CD14-positive monocyte (primary cell): ENCODE results near the gene TMEM250. TPM values are rescaled to one million over a fixed set of nuclear protein-coding genes. Genes with fewer than 3 reads are reported as not detected.

Experiments used
- DNase-seq, 3 donors: peaks; one replicate each; pipeline ENCODE4 v3.0.0-alpha.2; 2011 to 2022
- H2AFZ ChIP-seq: 2 replicates; pipeline ENCODE4 v1.6.0; 2012; ENCODE audit warnings: mild to moderate bottlenecking, low read depth, low read length, inconsistent platforms; ENCODE audit not compliant: insufficient read depth, poor library complexity, severe bottlenecking
- H3K27ac ChIP-seq, 2 donors: 1 replicate in 1 of 2; 2 replicates in 1 of 2; pipeline ENCODE4 v1.5.1; 2012 to 2013; ENCODE audit warnings: low read length in 2 of 2, control low read depth in 1 of 2, inconsistent platforms in 1 of 2, low read depth in 1 of 2, mild to moderate bottlenecking in 1 of 2
- H3K27me3 ChIP-seq, 2 donors: one replicate each; pipeline versions ENCODE4 v1.6.0 to v1.6.1; 2011 to 2013; ENCODE audit warnings: low read length in 2 of 2; ENCODE audit not compliant: control insufficient read depth in 2 of 2, insufficient read depth in 2 of 2
- H3K36me3 ChIP-seq, 2 donors: replicated peaks in 1 of 2; 1 replicate in 1 of 2; 2 replicates in 1 of 2; pipeline versions ENCODE4 v1.5.1 to v1.6.1; 2012 to 2013; ENCODE audit warnings: low read length in 2 of 2, control low read depth in 1 of 2, inconsistent platforms in 1 of 2, mild to moderate bottlenecking in 1 of 2; ENCODE audit not compliant: insufficient read depth in 2 of 2, control insufficient read depth in 1 of 2
- H3K4me1 ChIP-seq, 2 donors: 1 replicate in 1 of 2; 2 replicates in 1 of 2; pipeline versions ENCODE4 v1.5.1 to v1.6.1; 2012 to 2013; ENCODE audit warnings: low read length in 2 of 2, control low read depth in 1 of 2, inconsistent platforms in 1 of 2, mild to moderate bottlenecking in 1 of 2, moderate library complexity in 1 of 2; ENCODE audit not compliant: insufficient read depth in 2 of 2, control insufficient read depth in 1 of 2
- H3K4me2 ChIP-seq: replicated peaks from 2 replicates; pipeline ENCODE3; 2012; ENCODE audit warnings: low read length, moderate library complexity, mild to moderate bottlenecking; ENCODE audit not compliant: poor library complexity, severe bottlenecking; ENCODE audit errors: extremely low read depth
- H3K4me3 ChIP-seq, 3 experiments: fragments of 200-600 bp in 1 of 3; sonication (generic) in 1 of 3; replicated peaks in 1 of 3; 1 replicate in 2 of 3; 2 replicates in 1 of 3; pipeline ENCODE4 v1.5.1; 2011 to 2013; ENCODE audit warnings: low read length in 3 of 3, mild to moderate bottlenecking in 3 of 3, control low read depth in 2 of 3, low read depth in 2 of 3, inconsistent platforms in 1 of 3, moderate library complexity in 1 of 3
- H3K79me2 ChIP-seq: 2 replicates; pipeline ENCODE4 v1.6.0; 2012; ENCODE audit warnings: mild to moderate bottlenecking, control low read depth, inconsistent platforms, low read length, moderate library complexity; ENCODE audit not compliant: insufficient read depth
- H3K9ac ChIP-seq: 2 replicates; pipeline ENCODE4 v1.6.0; 2017; ENCODE audit warnings: low read length, mild to moderate bottlenecking; ENCODE audit not compliant: insufficient read depth, poor library complexity, severe bottlenecking
- H3K9me3 ChIP-seq, 2 donors: replicated peaks in 1 of 2; 1 replicate in 1 of 2; 2 replicates in 1 of 2; pipeline versions ENCODE4 v1.5.1 to v1.6.1; 2012 to 2013; ENCODE audit warnings: low read length in 2 of 2, control low read depth in 1 of 2; ENCODE audit not compliant: control insufficient read depth in 1 of 2, insufficient read depth in 1 of 2
- H4K20me1 ChIP-seq: 2 replicates; pipeline ENCODE4 v1.6.0; 2012; ENCODE audit warnings: mild to moderate bottlenecking, low read length, control low read depth, moderate library complexity; ENCODE audit not compliant: insufficient read depth
- H3K27ac Mint-ChIP-seq, 7 donors: one replicate each; pipeline ENCODE4 v1.8.0; 2020; ENCODE audit warnings: mild to moderate bottlenecking in 7 of 7, mixed read lengths in 7 of 7, moderate library complexity in 6 of 7, inconsistent platforms in 2 of 7
- H3K27me3 Mint-ChIP-seq, 3 donors: one replicate each; pipeline ENCODE4 v1.8.0; 2021 to 2022; ENCODE audit warnings: low read depth in 3 of 3, mild to moderate bottlenecking in 3 of 3, mixed read lengths in 3 of 3, moderate library complexity in 3 of 3, inconsistent platforms in 1 of 3
- H3K36me3 Mint-ChIP-seq, 2 donors: one replicate each; pipeline ENCODE4 v1.8.0; 2020; ENCODE audit warnings: mixed read lengths in 2 of 2, inconsistent platforms in 1 of 2, mild to moderate bottlenecking in 1 of 2
- H3K4me1 Mint-ChIP-seq: one replicate; pipeline ENCODE4 v1.8.0; 2020; ENCODE audit warnings: mild to moderate bottlenecking, mixed read lengths
- H3K4me3 Mint-ChIP-seq, 2 donors: one replicate each; pipeline ENCODE4 v1.8.0; 2020; ENCODE audit warnings: mild to moderate bottlenecking in 2 of 2, mixed read lengths in 2 of 2, moderate library complexity in 1 of 2
- H3K9me3 Mint-ChIP-seq, 7 donors: one replicate each; pipeline ENCODE4 v1.8.0; 2020 to 2022; ENCODE audit warnings: mixed read lengths in 7 of 7, mild to moderate bottlenecking in 6 of 7, moderate library complexity in 6 of 7, inconsistent platforms in 2 of 7
- CTCF ChIP-seq: fragments of 200-600 bp; IDR thresholded peaks from one replicate; pipeline ENCODE4 v1.8.0; 2022; ENCODE audit warnings: antibody characterized with exemption, mild to moderate bottlenecking
- WGBS: methylation state at CpG from one replicate; pipeline ENCODE4 v1.1.5; 2013; ENCODE audit warnings: missing lambda C conversion rate; ENCODE audit not compliant: insufficient coverage; 5-methylcytosine and 5-hydroxymethylcytosine counted together
- intact Hi-C, 2 donors: fragments of 100-400 bp; cut with micrococcal nuclease; formaldehyde crosslinking; loops; one replicate each; pipeline versions ENCODE4 v1.15.0 to v1.15.1; 2023
- polyA plus RNA-seq, 3 donors: library from polyadenylated mRNA; depleted of rRNA in 1 of 3; unstranded in 2 of 3; stranded (reverse) in 1 of 3; fragments of 300-500 nt in 2 of 3; fragments of >200 nt in 1 of 3; fragmentation: Illumina TruSeq in 2 of 3; gene quantifications; 1 replicate in 2 of 3; 2 replicates in 1 of 3; pipeline ENCODE4 v1.2.3, GENCODE V29; 2012 to 2021

The TMEM250 gene
- polyA plus RNA-seq, 3 donors = 11.0 to 38.0 (median 30.9) TPM

GRCh38 chr9:136147038-136147889 lies 28.6 kb upstream of the TMEM250 start:
- intact Hi-C loops = no loop called here
- TF ChIP-seq CTCF = no peak
- Histone ChIP-seq H4K20me1 (no peaks in the 10 kb centered on the region), H3K36me3 (no peaks in the 10 kb centered on the region), H3K27ac (no peak overlapping the region), H3K4me2 (no peak overlapping the region), H2AFZ (no peak overlapping the region), H3K9me3 (no peaks in the 10 kb centered on the region), H3K9ac (no peak overlapping the region), H3K79me2 (no peaks in the 10 kb centered on the region), H3K4me3 (no peak overlapping the region), H3K4me1 (no peaks in the 10 kb centered on the region), H3K27me3 (peaks cover 0 to 4% of the 10 kb centered on the region in 2 donors)
- 82% methylated on average over 20 of the region's 22 CpGs for WGBS
- peaks cover 0 to 2% (median 0%) of the 10 kb centered on the region in 7 donors for H3K9me3 Mint-ChIP-seq
- H3K4me3 Mint-ChIP-seq = no peak overlapping the region
- no peaks in the 10 kb centered on the region for H3K36me3 Mint-ChIP-seq
- DNase-seq = no peak
- H3K4me1 Mint-ChIP-seq = no peaks in the 10 kb centered on the region
- no peak overlapping the region for H3K27ac Mint-ChIP-seq
- peaks cover 0 to 19% (median 8%) of the 10 kb centered on the region in 3 donors for H3K27me3 Mint-ChIP-seq

GRCh38 chr9:136146126-136147037 lies 27.7 kb upstream of the TMEM250 start:
- TF ChIP-seq CTCF = no peak
- Histone ChIP-seq H3K79me2 (no peaks in the 10 kb centered on the region), H3K27me3 (peaks cover 0 to 4% of the 10 kb centered on the region in 2 donors), H4K20me1 (no peaks in the 10 kb centered on the region), H3K9me3 (no peaks in the 10 kb centered on the region), H3K4me3 (no peak overlapping the region), H2AFZ (no peak overlapping the region), H3K4me2 (no peak overlapping the region), H3K9ac (no peak overlapping the region), H3K36me3 (no peaks in the 10 kb centered on the region), H3K4me1 (no peaks in the 10 kb centered on the region), H3K27ac (no peak overlapping the region)
- DNase-seq = no peak
- Mint-ChIP-seq H3K4me1 (no peaks in the 10 kb centered on the region), H3K27me3 (peaks cover 0 to 19% (median 8%) of the 10 kb centered on the region in 3 donors), H3K4me3 (no peak overlapping the region), H3K27ac (no peak overlapping the region), H3K9me3 (no peaks in the 10 kb centered on the region), H3K36me3 (no peaks in the 10 kb centered on the region)
- intact Hi-C loops = no loop called here
- 87% methylated on average over 30 of the region's 33 CpGs for WGBS
